Ascending aorta (tissue), 2 donors: ENCODE results near the gene CNOT2. TPM values are rescaled to one million over a fixed set of nuclear protein-coding genes. Genes with fewer than 3 reads are reported as not detected.

Experiments
- DNase-seq, 2 donors: peaks; one replicate each; pipeline ENCODE4 v3.0.0-alpha.2; 2019; ENCODE audit warnings: low spot score in 2 of 2
- H3K27ac ChIP-seq, 2 donors: fragments of 200-600 bp; sonication (generic); one replicate each; pipeline ENCODE4 v1.5.1; 2016 to 2017; ENCODE audit warnings: mild to moderate bottlenecking in 1 of 2
- H3K27me3 ChIP-seq: fragments of 200-600 bp; sonication (generic); one replicate; pipeline ENCODE4 v1.5.1; 2017
- H3K36me3 ChIP-seq, 2 donors: fragments of 200-600 bp; sonication (generic); one replicate each; pipeline ENCODE4 v1.5.1; 2016
- H3K4me1 ChIP-seq, 2 donors: fragments of 200-600 bp; sonication (generic); one replicate each; pipeline ENCODE4 v1.5.1; 2016 to 2017; ENCODE audit warnings: mild to moderate bottlenecking in 1 of 2
- H3K4me3 ChIP-seq, 2 donors: fragments of 200-600 bp; sonication (generic); one replicate each; pipeline ENCODE4 v1.5.1; 2016 to 2017; ENCODE audit warnings: mild to moderate bottlenecking in 1 of 2
- H3K9me3 ChIP-seq, 2 donors: fragments of 200-600 bp; sonication (generic); one replicate each; pipeline ENCODE4 v1.5.1; 2016
- CTCF ChIP-seq, 3 experiments: fragments of 200-600 bp in 2 of 3; fragments of 450-650 bp in 1 of 3; sonication (generic) in 2 of 3; IDR thresholded peaks; one replicate each; pipeline ENCODE4 v1.5.1; 2016 to 2019; ENCODE audit warnings: antibody characterized with exemption in 3 of 3, mild to moderate bottlenecking in 1 of 3, moderate library complexity in 1 of 3
- intact Hi-C: fragments of 100-400 bp; cut with DNase I; formaldehyde crosslinking; loops from one replicate; pipeline ENCODE4 v1.15.1; 2023
- total RNA-seq: library from RNA; depleted of rRNA; stranded (reverse); fragments of >200 nt; gene quantifications from one replicate; pipeline ENCODE4 v1.1.0, GENCODE V29; 2016

Gene CNOT2
- total RNA-seq, 1 donor from 2014 or later: 71.7 TPM

DNA sequence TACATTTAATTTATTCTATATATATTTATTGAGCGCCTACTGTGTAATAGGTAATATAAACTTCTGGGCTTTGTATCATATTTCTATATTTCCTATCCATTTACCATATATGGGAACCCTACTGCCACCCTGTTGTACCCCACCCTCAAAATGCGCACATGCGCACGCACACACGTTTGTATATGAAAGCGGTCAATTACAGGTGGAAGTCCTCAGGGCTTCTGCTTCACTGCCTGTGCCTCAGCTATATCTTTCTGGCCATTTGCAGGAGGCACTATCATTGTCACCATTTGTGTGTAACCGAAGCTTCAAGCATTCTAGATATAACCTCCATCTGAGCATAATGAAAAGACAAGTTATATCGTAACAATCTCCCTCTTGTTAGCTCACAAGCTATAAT is 91.5 kb downstream of the CNOT2 start:
- no peak overlapping the region for H3K27ac ChIP-seq
- TF ChIP-seq CTCF (IDR thresholded peaks at IDR 0.05): no peak
- H3K4me3 ChIP-seq: no peak overlapping the region
- no peaks in the 10 kb centered on the region for H3K4me1 ChIP-seq
- DNase-seq: no peak
- H3K27me3 ChIP-seq: no peaks in the 10 kb centered on the region
- H3K36me3 ChIP-seq: peaks cover 14 to 20% of the 10 kb centered on the region in 2 donors
- no peaks in the 10 kb centered on the region for H3K9me3 ChIP-seq
- intact Hi-C loops: no loop called here

- no peak for TF ChIP-seq CTCF (IDR thresholded peaks at IDR 0.05)
- Histone ChIP-seq H3K27me3 (no peaks in the 10 kb centered on the region), H3K9me3 (no peaks in the 10 kb centered on the region), H3K36me3 (peaks cover 34 to 52% of the 10 kb centered on the region in 2 donors), H3K27ac (no peak overlapping the region), H3K4me3 (no peak overlapping the region), H3K4me1 (no peaks in the 10 kb centered on the region)
- intact Hi-C loops: no loop called here
- no peak for DNase-seq
These were observed 95.3 kb downstream of the CNOT2 start for GRCh38 chr12:70338531-70338930.

GRCh38 chr12:70351076-70351475 is 107.8 kb downstream of the CNOT2 start:
- intact Hi-C loops: no loop called here
- Histone ChIP-seq H3K4me1 (no peaks in the 10 kb centered on the region), H3K4me3 (no peak overlapping the region), H3K27me3 (no peaks in the 10 kb centered on the region), H3K9me3 (no peaks in the 10 kb centered on the region), H3K27ac (no peak overlapping the region), H3K36me3 (peaks cover 6 to 16% of the 10 kb centered on the region in 2 donors)
- DNase-seq: no peak
- no peak for TF ChIP-seq CTCF (IDR thresholded peaks at IDR 0.05)

GRCh38 chr12:70353780-70354660 is 110.8 kb downstream of the CNOT2 start:
- no peak for TF ChIP-seq CTCF (IDR thresholded peaks at IDR 0.05)

GRCh38 chr12:70354787-70355186 is 111.6 kb downstream of the CNOT2 start:
- Histone ChIP-seq H3K27ac (no peak overlapping the region), H3K27me3 (no peaks in the 10 kb centered on the region), H3K9me3 (no peaks in the 10 kb centered on the region), H3K36me3 (peaks cover 3 to 13% of the 10 kb centered on the region in 2 donors), H3K4me3 (no peak overlapping the region), H3K4me1 (no peaks in the 10 kb centered on the region)
- TF ChIP-seq CTCF (IDR thresholded peaks at IDR 0.05): no peak
- DNase-seq: no peak
- intact Hi-C loops: no loop called here

More at GRCh38 chr12:70353780-70354660, 110.8 kb downstream of the CNOT2 start:
- H3K36me3 ChIP-seq: peaks cover 3 to 13% of the 10 kb centered on the region in 2 donors
- intact Hi-C loops: no loop called here
- H3K27ac ChIP-seq: no peak overlapping the region
- H3K4me3 ChIP-seq: no peak overlapping the region
- no peak for DNase-seq
- no peaks in the 10 kb centered on the region for H3K9me3 ChIP-seq
- H3K27me3 ChIP-seq: no peaks in the 10 kb centered on the region
- H3K4me1 ChIP-seq: no peaks in the 10 kb centered on the region
